RCC 7860 (cell line): ENCODE data around the gene NEK7.
A peak's percentile ranks its signal among the peaks of the same experiment; 100 is the strongest.
"Not testable (repeated sequence)": the region's sequence is repeated elsewhere in the genome, so short reads cannot be mapped to it uniquely, and the experiment has no call there.

Source experiments
- DNase-seq: peaks from one replicate; pipeline ENCODE4 v3.0.0-alpha.2; 2015; ENCODE audit warnings: low spot score
- FAIRE-seq: peaks from 2 replicates; lab custom pipeline; 2012; peaks lifted over from hg19 to GRCh38; lab: Jason Lieb, UNC

NEK7 gene

GRCh38 chr1:198201956-198202784 is 45.4 kb downstream of the NEK7 start:
- DNase-seq, result no peak
- FAIRE-seq, result no peak

GRCh38 chr1:198203434-198203833 is 46.6 kb downstream of the NEK7 start:
- DNase-seq, result no peak
- FAIRE-seq, result no peak

GRCh38 chr1:198205016-198205684 is 48.4 kb downstream of the NEK7 start:
- no peak for DNase-seq
- no peak for FAIRE-seq

GRCh38 chr1:198206292-198206691 is 49.5 kb downstream of the NEK7 start:
- DNase-seq (no peak), FAIRE-seq (no peak)

- no peak for FAIRE-seq
- DNase-seq, result no peak
Observed at GRCh38 chr1:198211696-198212095, 54.9 kb downstream of the NEK7 start.

GRCh38 chr1:198212126-198212525 is 55.3 kb downstream of the NEK7 start:
- no peak for DNase-seq
- no peak for FAIRE-seq

- peak; percentile 30 for DNase-seq
- no peak for FAIRE-seq
Observed at GRCh38 chr1:198212675-198213074, 55.9 kb downstream of the NEK7 start.

- FAIRE-seq (no peak), DNase-seq (no peak)
Observed at GRCh38 chr1:198214924-198215323, 58.1 kb downstream of the NEK7 start.

- DNase-seq (peak; percentile 62), FAIRE-seq (peak; percentile 76)
Observed at GRCh38 chr1:198220428-198220827, 63.6 kb downstream of the NEK7 start.

- FAIRE-seq, DNase-seq: not testable (repeated sequence)
Observed at GRCh38 chr1:198227010-198227409, 70.2 kb downstream of the NEK7 start.

GRCh38 chr1:198227454-198227853 is 70.7 kb downstream of the NEK7 start:
- DNase-seq, FAIRE-seq: not testable (repeated sequence)

GRCh38 chr1:198228925-198229324 is 72.1 kb downstream of the NEK7 start:
- no peak for FAIRE-seq
- no peak for DNase-seq

GRCh38 chr1:198231779-198232178 is 75.0 kb downstream of the NEK7 start:
- FAIRE-seq, result no peak
- DNase-seq, result no peak

- FAIRE-seq (no peak), DNase-seq (no peak)
Observed at GRCh38 chr1:198232378-198232777, 75.6 kb downstream of the NEK7 start.

GRCh38 chr1:198232940-198233675 is 76.3 kb downstream of the NEK7 start:
- DNase-seq (no peak), FAIRE-seq (no peak)

- DNase-seq (peak; percentile 39), FAIRE-seq (peak; percentile 81)
Observed at GRCh38 chr1:198234520-198235251, 77.9 kb downstream of the NEK7 start.

- DNase-seq (no peak), FAIRE-seq (no peak)
Observed at GRCh38 chr1:198238121-198238520, 81.3 kb downstream of the NEK7 start.

- DNase-seq (no peak), FAIRE-seq (no peak)
Observed at GRCh38 chr1:198241553-198241952, 84.8 kb downstream of the NEK7 start.

GRCh38 chr1:198244772-198245171 is 88.0 kb downstream of the NEK7 start:
- DNase-seq, result no peak
- no peak for FAIRE-seq

- DNase-seq (no peak), FAIRE-seq (no peak)
Observed at GRCh38 chr1:198245379-198245778, 88.6 kb downstream of the NEK7 start.

GRCh38 chr1:198246337-198246736 is 89.5 kb downstream of the NEK7 start:
- no peak for DNase-seq
- no peak for FAIRE-seq
